ENCODE results near the gene LPAR2. TPM values are rescaled to one million over a fixed set of nuclear protein-coding genes. Genes with fewer than 3 reads are reported as not detected.
A peak's percentile ranks its signal among the peaks of the same experiment; 100 is the strongest.
"Not testable (repeated sequence)": the region's sequence is repeated elsewhere in the genome, so short reads cannot be mapped to it uniquely, and the experiment has no call there.

The LPAR2 gene
- 1.7 TPM for total RNA-seq
- long read RNA-seq = 0 reads

- DNase-seq (peak; percentile 57), ATAC-seq (ENCODE audit: poor library complexity) (peak; percentile 70)
- intact Hi-C loops (cut with DNase I) = no loop called here
Measured at GRCh38 chr19:19627621-19628500, at the start of gene LPAR2. Gene LPAR2 (minus strand): TSS chr19:19628220. CDS start chr19:19627275, 945 bp downstream.

DNA sequence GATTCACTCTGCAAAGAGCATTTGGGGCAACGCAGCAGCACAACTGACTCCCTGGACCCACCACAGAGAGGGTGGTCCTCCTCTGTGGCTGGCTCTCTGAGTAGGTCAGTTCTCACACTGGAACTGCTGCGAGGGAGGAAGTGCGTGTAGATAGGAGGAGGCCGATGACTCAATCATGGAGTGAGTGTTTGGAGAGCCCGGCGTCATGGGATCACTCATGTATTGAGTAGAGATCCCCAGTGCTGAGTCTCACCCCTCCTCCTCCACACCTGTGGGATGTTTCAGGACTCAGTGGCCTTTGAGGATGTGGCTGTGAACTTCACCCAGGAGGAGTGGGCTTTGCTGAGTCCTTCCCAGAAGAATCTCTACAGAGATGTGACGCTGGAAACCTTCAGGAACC lies 49.6 kb upstream of the LPAR2 start:
- DNase-seq (no peak), ATAC-seq (ENCODE audit: poor library complexity) (no peak)
- intact Hi-C loops (cut with DNase I) = no loop called here

DNA sequence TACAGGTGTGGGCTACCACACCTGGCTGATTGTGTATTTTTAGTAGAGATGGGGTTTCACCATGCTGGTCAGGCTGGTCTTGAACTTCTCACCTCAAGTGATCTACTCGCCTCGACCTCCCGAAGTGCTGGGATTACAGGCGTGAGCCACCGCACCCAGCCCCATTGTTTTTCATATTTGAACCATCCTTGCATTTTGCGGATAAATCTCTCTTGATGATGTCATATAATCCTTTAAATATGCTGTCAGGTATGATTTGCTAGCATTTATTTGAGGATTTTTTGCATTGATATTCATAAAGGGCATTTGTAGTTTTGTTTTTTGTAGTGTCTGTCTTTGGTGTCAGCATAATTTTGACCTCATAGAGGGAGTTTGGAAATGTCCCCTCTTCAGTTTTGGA lies 46.3 kb upstream of the LPAR2 start:
- no peak for DNase-seq
- intact Hi-C loops (cut with DNase I) = no loop called here
- ATAC-seq (ENCODE audit: poor library complexity) = no peak

DNA sequence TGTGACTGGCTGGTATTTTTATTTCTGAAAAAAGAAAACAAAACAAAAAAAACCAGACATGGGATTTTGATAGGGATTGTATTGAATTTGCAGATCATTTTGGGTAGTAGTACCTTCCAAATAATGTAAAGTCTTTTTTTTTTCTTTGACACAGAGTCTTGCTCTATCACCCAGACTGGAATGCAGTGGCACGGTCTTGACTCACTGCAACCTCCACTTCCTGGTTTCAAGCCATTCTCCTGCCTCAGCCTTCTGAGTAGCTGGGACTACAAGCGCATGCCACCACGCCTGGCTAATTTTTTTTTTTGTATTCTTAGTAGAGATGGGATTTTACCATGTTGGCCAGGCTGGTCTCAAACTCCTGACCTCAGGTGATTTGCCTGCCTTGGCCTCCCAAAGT lies 44.8 kb upstream of the LPAR2 start:
- DNase-seq = no peak
- intact Hi-C loops (cut with DNase I) = no loop called here
- ATAC-seq (ENCODE audit: poor library complexity) = no peak

DNA sequence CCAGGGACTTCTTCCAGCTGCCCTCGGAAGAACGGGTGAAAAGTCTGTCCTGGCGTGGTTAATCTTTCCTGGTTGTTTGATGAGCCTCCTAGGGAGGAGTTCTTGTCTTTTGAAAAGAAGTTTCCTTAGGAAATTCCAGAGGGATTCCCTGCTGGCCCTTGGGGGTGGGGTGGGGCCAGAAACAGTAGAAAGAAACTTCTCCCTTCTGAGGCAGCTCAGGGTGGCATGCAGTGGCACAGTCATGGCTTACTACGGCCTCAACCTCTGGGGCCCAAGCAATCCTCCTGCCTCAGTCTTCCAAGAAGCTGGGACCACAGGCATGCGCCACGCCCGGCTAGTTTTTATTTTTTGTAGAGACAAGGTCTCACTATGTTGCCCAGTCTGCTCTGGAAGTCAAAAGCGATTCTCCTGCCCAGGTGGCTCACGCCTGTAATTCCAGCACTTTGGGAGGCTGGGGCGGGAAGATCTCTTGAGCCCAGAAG lies 42.1 kb upstream of the LPAR2 start:
- DNase-seq = no peak
- intact Hi-C loops (cut with DNase I) = no loop called here

GRCh38 chr19:19668230-19669012 lies 40.4 kb upstream of the LPAR2 start, which contains the start of gene ZNF101:
Gene ZNF101 (plus strand): TSS chr19:19668839. CDS start chr19:19668964, 125 bp downstream.
- ATAC-seq (ENCODE audit: poor library complexity) (peak; percentile 89), DNase-seq (peak; percentile 95)
- intact Hi-C loops (cut with DNase I) = no loop called here

More for the DNA sequence above, 42.1 kb upstream of the LPAR2 start:
- no peak for ATAC-seq (ENCODE audit: poor library complexity)

DNA sequence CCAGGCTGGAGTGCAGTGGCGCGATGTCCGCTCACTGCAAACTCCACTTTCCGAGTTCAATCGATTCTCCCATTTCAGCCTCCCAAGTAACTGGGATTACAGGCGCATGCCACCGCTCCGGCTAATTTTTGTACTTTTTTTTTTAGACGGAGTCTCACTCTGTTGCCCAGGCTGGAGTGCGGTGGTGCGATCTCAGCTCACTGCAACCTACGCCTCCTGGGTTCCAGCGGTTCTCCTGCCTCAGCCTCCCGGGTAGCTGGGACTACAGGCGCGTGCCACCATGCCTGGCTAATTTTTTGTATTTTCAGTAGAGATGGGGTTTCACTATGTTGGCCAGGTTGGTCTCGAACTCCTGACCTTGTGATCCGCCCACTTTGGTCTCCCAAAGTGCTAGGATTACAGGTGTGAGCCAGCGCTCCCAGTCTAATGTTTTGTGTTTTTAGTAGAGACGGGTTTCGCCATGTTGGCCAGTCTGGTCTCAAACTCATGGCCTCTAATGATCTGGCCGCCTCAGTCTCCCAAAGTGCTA lies 37.5 kb upstream of the LPAR2 start:
- DNase-seq; intact Hi-C loops (cut with DNase I); ATAC-seq (ENCODE audit: poor library complexity): not testable (repeated sequence)

- intact Hi-C loops (cut with DNase I) = no loop called here
- DNase-seq (peak; percentile 98), ATAC-seq (ENCODE audit: poor library complexity) (peak; percentile 97)
Measured at GRCh38 chr19:19663256-19664120, 35.5 kb upstream of the LPAR2 start, which contains the start of gene ATP13A1. Gene ATP13A1 (minus strand): TSS chr19:19663676. CDS start chr19:19663666, 10 bp downstream.

GRCh38 chr19:19662871-19663255 lies 34.8 kb upstream of the LPAR2 start:
- ATAC-seq (ENCODE audit: poor library complexity) = no peak
- DNase-seq = no peak
- intact Hi-C loops (cut with DNase I) = no loop called here

GRCh38 chr19:19662344-19662743 lies 34.3 kb upstream of the LPAR2 start:
- peak; percentile 21 for DNase-seq
- intact Hi-C loops (cut with DNase I) = no loop called here
- ATAC-seq (ENCODE audit: poor library complexity) = no peak

DNA sequence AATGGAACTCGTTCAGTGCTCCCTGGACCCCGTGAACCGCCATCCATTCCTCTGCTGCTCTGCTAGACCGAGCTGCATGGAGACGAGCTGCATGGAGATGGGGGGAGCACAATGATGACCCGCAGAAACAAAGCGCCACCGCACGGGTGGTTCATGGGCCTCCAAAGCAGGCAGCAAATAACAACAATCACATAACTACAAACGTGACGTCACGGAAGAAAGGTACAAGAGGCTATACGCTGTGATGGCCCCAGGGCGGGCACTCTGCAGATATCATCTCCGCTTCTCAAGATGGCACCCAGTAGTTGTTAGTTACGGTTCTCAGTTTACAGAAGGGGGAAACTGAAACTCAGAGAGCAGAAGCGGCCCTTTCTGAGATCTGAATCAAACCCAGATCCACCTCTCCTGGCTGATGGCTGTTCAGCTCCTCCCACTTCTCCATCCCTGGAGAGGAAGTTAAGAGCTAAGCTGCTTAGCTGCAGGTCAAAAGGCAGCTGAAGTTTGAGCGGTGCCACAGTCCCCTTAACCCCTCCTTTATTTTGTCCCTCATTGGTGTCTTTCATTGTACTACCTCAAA lies 33.7 kb upstream of the LPAR2 start:
- ATAC-seq (ENCODE audit: poor library complexity) (no peak), DNase-seq (peak; percentile 37)
- intact Hi-C loops (cut with DNase I) = no loop called here

- ATAC-seq (ENCODE audit: poor library complexity) (no peak), DNase-seq (peak; percentile 37)
- intact Hi-C loops (cut with DNase I) = no loop called here
Measured at GRCh38 chr19:19661141-19661674, 33.2 kb upstream of the LPAR2 start.

- DNase-seq (peak; percentile 14), ATAC-seq (ENCODE audit: poor library complexity) (no peak)
- intact Hi-C loops (cut with DNase I) = no loop called here
Measured at GRCh38 chr19:19659646-19660245, 31.7 kb upstream of the LPAR2 start.

- DNase-seq (peak; percentile 37), ATAC-seq (ENCODE audit: poor library complexity) (no peak)
- intact Hi-C loops (cut with DNase I) = no loop called here
Measured at GRCh38 chr19:19657397-19657783, 29.4 kb upstream of the LPAR2 start.

DNA sequence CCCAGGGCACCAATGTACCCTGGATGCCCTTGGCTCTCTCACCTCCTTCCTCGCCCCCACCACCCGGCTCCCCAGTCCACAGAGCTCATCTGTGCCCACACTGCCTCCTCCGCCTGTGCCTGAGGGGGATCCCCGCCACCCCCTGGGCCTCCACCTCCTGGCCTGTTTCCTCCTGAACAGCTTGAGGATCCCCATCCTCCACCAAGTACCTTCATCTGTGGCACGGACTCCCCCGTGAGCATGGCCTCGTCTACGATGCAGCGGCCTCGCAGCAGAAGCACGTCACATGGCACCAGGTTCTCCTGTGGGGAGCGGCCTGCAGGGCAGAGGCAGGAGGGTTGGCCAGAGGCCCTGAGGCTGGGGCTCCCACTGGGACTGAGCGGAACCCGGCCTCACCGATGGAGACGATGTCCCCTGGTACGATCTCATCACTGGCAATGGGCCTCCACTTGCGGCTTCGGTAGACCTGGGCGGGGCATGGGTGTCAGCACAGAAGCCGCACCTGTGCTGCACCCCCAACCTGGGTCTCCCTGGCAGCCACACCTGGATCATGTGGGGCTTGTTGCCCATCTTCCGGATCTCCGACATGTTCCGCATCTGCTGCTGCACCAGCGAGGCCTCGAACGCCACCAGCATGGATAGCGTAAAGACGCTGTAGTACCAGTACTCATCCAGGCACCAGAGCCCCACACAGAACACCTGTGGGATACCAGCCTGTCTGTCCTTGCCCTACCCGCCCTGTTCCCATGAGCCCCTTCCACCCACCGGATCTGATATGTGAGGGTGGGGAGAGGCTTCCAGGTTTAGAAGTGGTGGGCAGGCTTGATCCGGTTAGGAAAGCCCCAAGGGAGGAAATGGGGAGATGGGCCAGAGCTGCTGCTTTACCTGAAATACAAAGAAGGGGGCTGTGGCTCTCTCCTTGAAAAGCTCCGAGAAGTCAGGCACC lies 28.7 kb upstream of the LPAR2 start:
- intact Hi-C loops (cut with DNase I) = no loop called here
- DNase-seq (peak; percentile 30), ATAC-seq (ENCODE audit: poor library complexity) (no peak)

DNA sequence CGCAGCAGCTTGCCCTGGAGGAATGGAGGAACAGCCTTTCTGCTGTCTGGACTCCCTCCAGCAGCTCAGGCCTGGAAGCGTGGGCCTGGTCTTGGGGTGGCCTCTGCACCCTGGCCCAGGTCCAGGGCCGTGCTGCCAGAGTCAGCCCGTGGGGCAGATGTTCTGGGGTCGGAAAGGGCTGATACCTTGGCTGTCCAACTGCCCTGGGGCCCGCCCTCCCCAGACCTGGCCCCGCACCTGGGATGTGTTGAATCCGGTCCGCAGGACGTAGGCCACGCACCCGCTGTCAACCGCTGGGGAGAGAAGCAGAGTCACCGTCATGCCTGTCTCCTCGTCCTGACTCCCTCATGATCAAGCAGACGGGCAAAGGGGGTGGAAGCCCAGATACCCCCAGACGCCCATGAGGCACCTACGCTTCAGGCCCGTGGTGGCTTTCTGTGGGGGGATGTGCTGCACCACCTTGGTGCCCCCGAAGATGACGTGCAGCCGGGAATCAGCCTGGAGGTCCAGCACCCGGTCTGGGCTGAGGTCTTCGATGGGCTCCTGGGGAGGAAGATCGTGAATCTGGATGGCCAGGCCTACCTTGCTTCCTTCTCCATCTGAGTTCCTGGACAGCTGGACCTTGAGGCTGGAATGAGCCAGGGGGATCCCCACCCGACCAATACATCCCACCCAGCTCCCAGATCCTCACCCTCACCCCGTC lies 27.8 kb upstream of the LPAR2 start:
- intact Hi-C loops (cut with DNase I) = no loop called here
- DNase-seq (peak; percentile 19), ATAC-seq (ENCODE audit: poor library complexity) (no peak)
